A549 (cell line): ENCODE data around the gene ITGB3. TPM values are rescaled to one million over a fixed set of nuclear protein-coding genes. Genes with fewer than 3 reads are reported as not detected.

Experiments used
- ATAC-seq, 2 experiments: fragments of 200-7000 bp in 1 of 2; fragments of >200 bp in 1 of 2; cut with Nextera tagmentation in 1 of 2; cut with Tn5 transposase in 1 of 2; 3 replicates each; pipeline versions ENCODE4 v1.8.0 to v1.9.1; 2018 to 2020; ENCODE audit warnings: mild to moderate bottlenecking in 1 of 2, moderate library complexity in 1 of 2
- CTCF ChIA-PET: fragments of 300-600 bp; sonication (Branson Sonifier 250); formaldehyde crosslinking; extraction: SDS; loops from one replicate; lab custom pipeline; 2021; ENCODE audit warnings: antibody characterized with exemption, inconsistent platforms; lab: Yijun Ruan, JAX
- POLR2A ChIA-PET: fragments of 350-600 bp; formaldehyde crosslinking; extraction: SDS; loops from one replicate; lab custom pipeline; 2021; ENCODE audit warnings: antibody characterized with exemption, inconsistent platforms; lab: Yijun Ruan, JAX
- DNase-seq, 2 experiments: peaks; one replicate each; pipeline versions ENCODE4 v3.0.0 to v3.0.0-alpha.2; 2011 to 2016; ENCODE audit warnings: low read depth in 1 of 2, low spot score in 1 of 2
- FAIRE-seq: peaks from 2 replicates; lab custom pipeline; 2011; peaks lifted over from hg19 to GRCh38; lab: Jason Lieb, UNC
- H3K27ac ChIP-seq, 2 experiments: fragments of >200 bp; sonication (Bioruptor Twin); formaldehyde crosslinking; 3 replicates each; pipeline ENCODE4 v1.5.1; 2016 to 2017
- H3K4me1 ChIP-seq: fragments of >200 bp; sonication (Bioruptor Twin); formaldehyde crosslinking; 3 replicates; pipeline ENCODE4 v1.6.1; 2016
- H3K4me2 ChIP-seq: fragments of >200 bp; sonication (Bioruptor Twin); formaldehyde crosslinking; 3 replicates; pipeline ENCODE4 v1.6.1; 2016
- H3K4me3 ChIP-seq: fragments of >200 bp; sonication (Bioruptor Twin); formaldehyde crosslinking; 3 replicates; pipeline ENCODE4 v1.5.1; 2016
- H3K9me3 ChIP-seq: fragments of >200 bp; sonication (Bioruptor Twin); formaldehyde crosslinking; 3 replicates; pipeline ENCODE4 v1.6.1; 2016
- BHLHE40 ChIP-seq: IDR thresholded peaks from 2 replicates; pipeline ENCODE4 v1.6.1; 2012; ENCODE audit warnings: low read depth, low read length, inconsistent platforms
- CBX8 ChIP-seq: fragments of 200-600 bp; sonication (generic); IDR thresholded peaks from 2 replicates; pipeline ENCODE4 v1.6.1; 2016
- CHD4 ChIP-seq: fragments of 200-600 bp; sonication (generic); IDR thresholded peaks from 2 replicates; pipeline ENCODE4 v1.6.1; 2016; ENCODE audit warnings: antibody characterized with exemption, mild to moderate bottlenecking, borderline replicate concordance
- CTCF ChIP-seq: fragments of >200 bp; sonication (Bioruptor Twin); formaldehyde crosslinking; IDR thresholded peaks from 3 replicates; pipeline ENCODE4 v1.5.1; 2016
- E2F6 ChIP-seq: IDR thresholded peaks from 2 replicates; pipeline ENCODE4 v1.6.1; 2012; ENCODE audit warnings: low read depth, borderline replicate concordance
- FOSB ChIP-seq: fragments of 250-450 bp; sonication (Bioruptor Pico); IDR thresholded peaks from 2 replicates; pipeline ENCODE4 v1.5.0; 2020; ENCODE audit warnings: mild to moderate bottlenecking, moderate library complexity
- FOSL2 ChIP-seq, 2 experiments: fragments of 450-650 bp in 1 of 2; fragments of >200 bp in 1 of 2; sonication (Bioruptor Twin) in 1 of 2; formaldehyde crosslinking; IDR thresholded peaks; 2 replicates each; pipeline versions ENCODE4 v1.5.0 to v1.6.1; 2016 to 2020; ENCODE audit warnings: mild to moderate bottlenecking in 1 of 2, moderate library complexity in 1 of 2
- HOXB5 ChIP-seq: fragments of 250-450 bp; sonication (Bioruptor Pico); IDR thresholded peaks from 2 replicates; pipeline ENCODE4 v1.5.0; 2020; ENCODE audit warnings: mild to moderate bottlenecking, moderate library complexity
- JUNB ChIP-seq: fragments of >200 bp; sonication (Bioruptor Twin); formaldehyde crosslinking; IDR thresholded peaks from 2 replicates; pipeline ENCODE4 v1.6.1; 2016
- NFE2L2 ChIP-seq: fragments of 150-350 bp; conservative IDR thresholded peaks from 2 replicates; pipeline ENCODE4 v1.6.1; 2014; ENCODE audit warnings: low read length
- PBX3 ChIP-seq: IDR thresholded peaks from 2 replicates; pipeline ENCODE4 v1.6.1; 2012
- PHF8 ChIP-seq: fragments of 200-600 bp; sonication (generic); IDR thresholded peaks from 2 replicates; pipeline ENCODE4 v1.6.1; 2016; ENCODE audit warnings: low read depth, mild to moderate bottlenecking, antibody characterized with exemption, moderate library complexity, borderline replicate concordance
- RAD21 ChIP-seq, 2 experiments: fragments of >200 bp in 1 of 2; sonication (Bioruptor Twin) in 1 of 2; formaldehyde crosslinking in 1 of 2; IDR thresholded peaks in 1 of 2; conservative IDR thresholded peaks in 1 of 2; 2 replicates in 1 of 2; 3 replicates in 1 of 2; pipeline ENCODE4 v1.6.1; 2012 to 2018; ENCODE audit warnings: inconsistent platforms in 1 of 2
- RFX5 ChIP-seq: fragments of 450-650 bp; IDR thresholded peaks from 2 replicates; pipeline ENCODE4 v1.7.1; 2014; ENCODE audit warnings: antibody characterized with exemption, mild to moderate bottlenecking, moderate library complexity
- SMC3 ChIP-seq: fragments of >200 bp; sonication (Bioruptor Twin); formaldehyde crosslinking; IDR thresholded peaks from 3 replicates; pipeline ENCODE4 v1.6.1; 2018; ENCODE audit warnings: inconsistent platforms
- TFCP2L1 ChIP-seq: fragments of 250-450 bp; sonication (Bioruptor Pico); IDR thresholded peaks from 2 replicates; pipeline ENCODE4 v1.5.0; 2021; ENCODE audit warnings: mild to moderate bottlenecking
- USF2 ChIP-seq: fragments of 450-650 bp; IDR thresholded peaks from 2 replicates; pipeline ENCODE4 v1.6.1; 2014; ENCODE audit warnings: antibody characterized with exemption
- WGBS: methylation state at CpG from one replicate; pipeline ENCODE4 v1.1.6; 2017; ENCODE audit errors: missing lambda C conversion rate; 5-methylcytosine and 5-hydroxymethylcytosine counted together
- polyA plus RNA-seq, 4 experiments: library from polyadenylated mRNA; depleted of rRNA in 3 of 4; stranded (reverse); fragments of >200 nt; fragmentation: RNase III in 1 of 4; extraction: RNeasy Plus Mini Kit Qiagen cat#74134 plus additional on column Dnase treatment in 1 of 4; gene quantifications; 2 replicates in 3 of 4; 3 replicates in 1 of 4; pipeline ENCODE4 v1.2.3, GENCODE V29; 2011 to 2017

ITGB3 gene
- polyA plus RNA-seq, 2 of the 4 experiments (the other 2 are of a cell fraction): 0.34 to 5.0 TPM

- POLR2A ChIA-PET: interaction anchor here (1.6 kb wide), 1 partner anchor 13 kb away, joined by 9 read pairs; the partner anchor contains the start of gene EFCAB13
- H3K4me3 ChIP-seq: no peak overlapping the region
- DNase-seq: no peak
- TF ChIP-seq NFE2L2 (no peak), E2F6 (no peak), BHLHE40 (no peak), PBX3 (no peak), CBX8 (no peak), FOSB (CRISPR knock-in tag) (no peak), HOXB5 (CRISPR knock-in tag) (no peak), USF2 (no peak), PHF8 (no peak), CHD4 (no peak), RFX5 (no peak)
- TF ChIP-seq, all 56 proteins: peak for 0
- Histone ChIP-seq H3K27ac (no peak overlapping the region), H3K4me2 (no peak overlapping the region), H3K4me1 (peaks cover 18% of the 10 kb centered on the region), H3K9me3 (no peaks in the 10 kb centered on the region)
- FAIRE-seq: no peak
- CTCF ChIA-PET: interaction anchor here (1.1 to 11.6 kb wide), 5 partner anchors 12 to 121 kb away, joined by 3 to 204 read pairs (median 3); no protein-coding TSS in a partner anchor
- no peak for ATAC-seq
Measured at GRCh38 chr17:47311420-47311819, 57.8 kb downstream of the ITGB3 start.

- Histone ChIP-seq H3K4me2 (peak overlapping the region; percentile 35), H3K27ac (peak overlapping the region in 1 of 2 experiments; percentile 39; a peak in 2 of 6 replicates), H3K4me3 (no peak overlapping the region), H3K4me1 (peaks cover 16% of the 10 kb centered on the region), H3K9me3 (peaks cover 15% of the 10 kb centered on the region)
- CTCF ChIA-PET: interaction anchor here (0.7 to 11.6 kb wide), 47 partner anchors 10 to 380 kb away, joined by 3 to 204 read pairs (median 5); partner anchors contain the start of genes CDC27 and ITGB3
- 14% methylated on average over 7 of the region's 7 CpGs for WGBS
- peak; percentile 78 to 84 for DNase-seq
- TF ChIP-seq CHD4 (no peak), JUNB (no peak), SMC3 (peak; percentile 96), HOXB5 (CRISPR knock-in tag) (no peak), FOSL2 (IDR thresholded peaks at IDR 0.05) (no peak), FOSL2 (CRISPR knock-in tag; IDR thresholded peaks at IDR 0.05) (peak; percentile 19; the same call in 1 of the 2 replicates), RAD21 (conservative IDR thresholded peaks at IDR 0.05 in 1 of 2, IDR thresholded peaks at IDR 0.05 in 1 of 2) (peak; percentile 97 to 99), TFCP2L1 (CRISPR knock-in tag) (no peak), CTCF (peak; percentile 97)
- peak; percentile 90 for FAIRE-seq
- POLR2A ChIA-PET: interaction anchor here (0.6 to 1.5 kb wide), 2 partner anchors 8 to 81 kb away, joined by 5 to 7 read pairs; partner anchors contain the start of gene EFCAB13
- peak; percentile 86 to 94 for ATAC-seq
Measured at GRCh38 chr17:47315451-47316266, 62.0 kb downstream of the ITGB3 start.
